ENCODE results near the gene CNTF. TPM values are rescaled to one million over a fixed set of nuclear protein-coding genes. Genes with fewer than 3 reads are reported as not detected.

CNTF gene
- total RNA-seq, 3 donors from 2014 or later = 2.0 to 2.6 (median 2.5) TPM

GRCh38 chr11:58628446-58628845 is 6.0 kb downstream of the CNTF start:
- Histone ChIP-seq H3K4me3 (no peak overlapping the region), H3K36me3 (ENCODE audit: low read depth) (no peaks in the 10 kb centered on the region), H3K4me1 (ENCODE audit: low read depth) (no peaks in the 10 kb centered on the region), H3K9me3 (no peaks in the 10 kb centered on the region)
- intact Hi-C loops (cut with DNase I, micrococcal nuclease) = no loop called here
- DNase-seq (no peak), ATAC-seq (no peak)
- no peak for TF ChIP-seq CTCF (IDR thresholded peaks at IDR 0.05)

- intact Hi-C loops (cut with DNase I, micrococcal nuclease) = no loop called here
- Histone ChIP-seq H3K4me1 (ENCODE audit: low read depth) (no peaks in the 10 kb centered on the region), H3K4me3 (no peak overlapping the region), H3K36me3 (ENCODE audit: low read depth) (no peaks in the 10 kb centered on the region), H3K9me3 (no peaks in the 10 kb centered on the region)
- ATAC-seq (peak; percentile 77), DNase-seq (peak in 1 of 3 donors; percentile 59)
- TF ChIP-seq CTCF (IDR thresholded peaks at IDR 0.05) = peak; percentile 21
These were observed 7.4 kb downstream of the CNTF start for GRCh38 chr11:58629857-58630256.

- Histone ChIP-seq H3K9me3 (no peaks in the 10 kb centered on the region), H3K36me3 (ENCODE audit: low read depth) (no peaks in the 10 kb centered on the region), H3K4me3 (no peak overlapping the region), H3K4me1 (ENCODE audit: low read depth) (no peaks in the 10 kb centered on the region)
- DNase-seq (no peak), ATAC-seq (no peak)
- TF ChIP-seq CTCF (IDR thresholded peaks at IDR 0.05) = no peak
- intact Hi-C loops (cut with DNase I, micrococcal nuclease) = no loop called here
These were observed 8.9 kb downstream of the CNTF start for GRCh38 chr11:58631378-58631777.

- no peak for TF ChIP-seq CTCF (IDR thresholded peaks at IDR 0.05)
- ATAC-seq = no peak
These were observed 10.0 kb downstream of the CNTF start for GRCh38 chr11:58632510-58632909.

GRCh38 chr11:58636587-58636986 is 14.1 kb downstream of the CNTF start:
- Histone ChIP-seq H3K9me3 (no peaks in the 10 kb centered on the region), H3K4me3 (no peak overlapping the region), H3K36me3 (ENCODE audit: low read depth) (no peaks in the 10 kb centered on the region), H3K4me1 (ENCODE audit: low read depth) (peaks cover 12% of the 10 kb centered on the region)
- no peak for DNase-seq
- intact Hi-C loops (cut with DNase I, micrococcal nuclease) = no loop called here
- TF ChIP-seq CTCF (IDR thresholded peaks at IDR 0.05) = no peak
- no peak for ATAC-seq

More at GRCh38 chr11:58632510-58632909, 10.0 kb downstream of the CNTF start:
- H3K4me3 ChIP-seq = no peak overlapping the region
- no peaks in the 10 kb centered on the region for H3K36me3 ChIP-seq (ENCODE audit: low read depth)
- intact Hi-C loops (cut with DNase I, micrococcal nuclease) = no loop called here
- no peaks in the 10 kb centered on the region for H3K4me1 ChIP-seq (ENCODE audit: low read depth)
- DNase-seq = no peak
- H3K9me3 ChIP-seq = no peaks in the 10 kb centered on the region

- no peaks in the 10 kb centered on the region for H3K36me3 ChIP-seq (ENCODE audit: low read depth)
- peaks cover 19% of the 10 kb centered on the region for H3K4me1 ChIP-seq (ENCODE audit: low read depth)
- intact Hi-C loops (cut with DNase I, micrococcal nuclease) = no loop called here
- ATAC-seq (no peak), DNase-seq (no peak)
- H3K9me3 ChIP-seq = no peaks in the 10 kb centered on the region
- H3K4me3 ChIP-seq = no peak overlapping the region
- no peak for TF ChIP-seq CTCF (IDR thresholded peaks at IDR 0.05)
These were observed 14.9 kb downstream of the CNTF start for GRCh38 chr11:58637371-58637770.
